A549 (cell line): ENCODE results near the gene CLSTN2. TPM values are rescaled to one million over a fixed set of nuclear protein-coding genes. Genes with fewer than 3 reads are reported as not detected.

Experiments
- ATAC-seq, 2 experiments: fragments of 200-7000 bp in 1 of 2; fragments of >200 bp in 1 of 2; cut with Nextera tagmentation in 1 of 2; cut with Tn5 transposase in 1 of 2; 3 replicates each; pipeline versions ENCODE4 v1.8.0 to v1.9.1; 2018 to 2020; ENCODE audit warnings: mild to moderate bottlenecking in 1 of 2, moderate library complexity in 1 of 2
- CTCF ChIA-PET: fragments of 300-600 bp; sonication (Branson Sonifier 250); formaldehyde crosslinking; extraction: SDS; loops from one replicate; lab custom pipeline; 2021; ENCODE audit warnings: antibody characterized with exemption, inconsistent platforms; lab: Yijun Ruan, JAX
- POLR2A ChIA-PET: fragments of 350-600 bp; formaldehyde crosslinking; extraction: SDS; loops from one replicate; lab custom pipeline; 2021; ENCODE audit warnings: antibody characterized with exemption, inconsistent platforms; lab: Yijun Ruan, JAX
- DNase-seq, 2 experiments: peaks; one replicate each; pipeline versions ENCODE4 v3.0.0 to v3.0.0-alpha.2; 2011 to 2016; ENCODE audit warnings: low read depth in 1 of 2, low spot score in 1 of 2
- FAIRE-seq: peaks from 2 replicates; lab custom pipeline; 2011; peaks lifted over from hg19 to GRCh38; lab: Jason Lieb, UNC
- H3K27ac ChIP-seq, 2 experiments: fragments of >200 bp; sonication (Bioruptor Twin); formaldehyde crosslinking; 3 replicates each; pipeline ENCODE4 v1.5.1; 2016 to 2017
- H3K4me1 ChIP-seq: fragments of >200 bp; sonication (Bioruptor Twin); formaldehyde crosslinking; 3 replicates; pipeline ENCODE4 v1.6.1; 2016
- H3K4me2 ChIP-seq: fragments of >200 bp; sonication (Bioruptor Twin); formaldehyde crosslinking; 3 replicates; pipeline ENCODE4 v1.6.1; 2016
- H3K4me3 ChIP-seq: fragments of >200 bp; sonication (Bioruptor Twin); formaldehyde crosslinking; 3 replicates; pipeline ENCODE4 v1.5.1; 2016
- H3K9me3 ChIP-seq: fragments of >200 bp; sonication (Bioruptor Twin); formaldehyde crosslinking; 3 replicates; pipeline ENCODE4 v1.6.1; 2016
- BHLHE40 ChIP-seq: IDR thresholded peaks from 2 replicates; pipeline ENCODE4 v1.6.1; 2012; ENCODE audit warnings: low read depth, low read length, inconsistent platforms
- CBX8 ChIP-seq: fragments of 200-600 bp; sonication (generic); IDR thresholded peaks from 2 replicates; pipeline ENCODE4 v1.6.1; 2016
- CEBPB ChIP-seq, 2 experiments: fragments of >200 bp in 1 of 2; sonication (Bioruptor Twin) in 1 of 2; formaldehyde crosslinking in 1 of 2; IDR thresholded peaks; 2 replicates each; pipeline ENCODE4 v1.6.1; 2012 to 2016
- CHD2 ChIP-seq: fragments of 150-350 bp; IDR thresholded peaks from 2 replicates; pipeline ENCODE4 v1.6.1; 2014; ENCODE audit warnings: low read length; ENCODE audit not compliant: partially characterized antibody
- EP300 ChIP-seq, 2 experiments: fragments of >200 bp; sonication (Bioruptor Twin); formaldehyde crosslinking; IDR thresholded peaks; 2 replicates in 1 of 2; 3 replicates in 1 of 2; pipeline ENCODE4 v1.6.1; 2016 to 2017
- FOSB ChIP-seq: fragments of 250-450 bp; sonication (Bioruptor Pico); IDR thresholded peaks from 2 replicates; pipeline ENCODE4 v1.5.0; 2020; ENCODE audit warnings: mild to moderate bottlenecking, moderate library complexity
- FOSL2 ChIP-seq, 2 experiments: fragments of 450-650 bp in 1 of 2; fragments of >200 bp in 1 of 2; sonication (Bioruptor Twin) in 1 of 2; formaldehyde crosslinking; IDR thresholded peaks; 2 replicates each; pipeline versions ENCODE4 v1.5.0 to v1.6.1; 2016 to 2020; ENCODE audit warnings: mild to moderate bottlenecking in 1 of 2, moderate library complexity in 1 of 2
- GATA3 ChIP-seq: IDR thresholded peaks from 2 replicates; pipeline ENCODE4 v1.6.1; 2012; ENCODE audit warnings: borderline replicate concordance
- HDAC2 ChIP-seq: fragments of 200-600 bp; sonication (generic); IDR thresholded peaks from 2 replicates; pipeline ENCODE4 v1.6.1; 2016
- HOXB13 ChIP-seq: fragments of 250-450 bp; sonication (Bioruptor Pico); IDR thresholded peaks from 2 replicates; pipeline ENCODE4 v1.5.0; 2020; ENCODE audit warnings: low read depth, mild to moderate bottlenecking, moderate library complexity
- JUN ChIP-seq, 2 experiments: fragments of >200 bp; sonication (Bioruptor Twin); formaldehyde crosslinking; IDR thresholded peaks; 2 replicates in 1 of 2; 3 replicates in 1 of 2; pipeline ENCODE4 v1.6.1; 2016 to 2017
- JUNB ChIP-seq: fragments of >200 bp; sonication (Bioruptor Twin); formaldehyde crosslinking; IDR thresholded peaks from 2 replicates; pipeline ENCODE4 v1.6.1; 2016
- KDM5A ChIP-seq: fragments of 200-600 bp; sonication (generic); IDR thresholded peaks from 2 replicates; pipeline ENCODE4 v1.6.1; 2016; ENCODE audit warnings: antibody characterized with exemption, mild to moderate bottlenecking
- MAFK ChIP-seq: fragments of 450-650 bp; IDR thresholded peaks from 2 replicates; pipeline ENCODE4 v1.6.1; 2014; ENCODE audit not compliant: partially characterized antibody
- MYC ChIP-seq: IDR thresholded peaks from 2 replicates; pipeline ENCODE4 v1.6.1; 2012; ENCODE audit warnings: mild to moderate bottlenecking, inconsistent platforms, low read length, improper control_type of control experiment, borderline replicate concordance
- POLR2A ChIP-seq: IDR thresholded peaks from 2 replicates; pipeline ENCODE4 v1.6.1; 2012; ENCODE audit warnings: mild to moderate bottlenecking, low read length
- RAD21 ChIP-seq, 2 experiments: fragments of >200 bp in 1 of 2; sonication (Bioruptor Twin) in 1 of 2; formaldehyde crosslinking in 1 of 2; IDR thresholded peaks in 1 of 2; conservative IDR thresholded peaks in 1 of 2; 2 replicates in 1 of 2; 3 replicates in 1 of 2; pipeline ENCODE4 v1.6.1; 2012 to 2018; ENCODE audit warnings: inconsistent platforms in 1 of 2
- RARB ChIP-seq: fragments of 250-450 bp; sonication (Bioruptor Pico); IDR thresholded peaks from 2 replicates; pipeline ENCODE4 v1.8.0; 2021; ENCODE audit warnings: mild to moderate bottlenecking, moderate library complexity
- RFX5 ChIP-seq: fragments of 450-650 bp; IDR thresholded peaks from 2 replicates; pipeline ENCODE4 v1.7.1; 2014; ENCODE audit warnings: antibody characterized with exemption, mild to moderate bottlenecking, moderate library complexity
- RNF2 ChIP-seq: fragments of 200-600 bp; sonication (generic); IDR thresholded peaks from 2 replicates; pipeline ENCODE4 v1.6.1; 2016; ENCODE audit warnings: low read depth, mild to moderate bottlenecking, antibody characterized with exemption, moderate library complexity, borderline replicate concordance
- SMC3 ChIP-seq: fragments of >200 bp; sonication (Bioruptor Twin); formaldehyde crosslinking; IDR thresholded peaks from 3 replicates; pipeline ENCODE4 v1.6.1; 2018; ENCODE audit warnings: inconsistent platforms
- TFCP2L1 ChIP-seq: fragments of 250-450 bp; sonication (Bioruptor Pico); IDR thresholded peaks from 2 replicates; pipeline ENCODE4 v1.5.0; 2021; ENCODE audit warnings: mild to moderate bottlenecking
- ZFP36 ChIP-seq: fragments of 450-650 bp; IDR thresholded peaks from 2 replicates; pipeline ENCODE4 v1.6.1; 2014; ENCODE audit warnings: borderline replicate concordance; ENCODE audit not compliant: partially characterized antibody
- ZNF302 ChIP-seq: fragments of 250-450 bp; sonication (Bioruptor Pico); IDR thresholded peaks from 2 replicates; pipeline ENCODE4 v1.9.0; 2021; ENCODE audit warnings: inconsistent platforms, mild to moderate bottlenecking, moderate library complexity
- WGBS: methylation state at CpG from one replicate; pipeline ENCODE4 v1.1.6; 2017; ENCODE audit errors: missing lambda C conversion rate; 5-methylcytosine and 5-hydroxymethylcytosine counted together
- polyA plus RNA-seq, 4 experiments: library from polyadenylated mRNA; depleted of rRNA in 3 of 4; stranded (reverse); fragments of >200 nt; fragmentation: RNase III in 1 of 4; extraction: RNeasy Plus Mini Kit Qiagen cat#74134 plus additional on column Dnase treatment in 1 of 4; gene quantifications; 2 replicates in 3 of 4; 3 replicates in 1 of 4; pipeline ENCODE4 v1.2.3, GENCODE V29; 2011 to 2017
- TF ChIP-seq, protein P1 (sequence below): fragments of 450-650 bp; IDR thresholded peaks from 2 replicates; pipeline ENCODE4 v1.6.1; 2014; ENCODE audit warnings: antibody characterized with exemption
- TF ChIP-seq, protein P2 (sequence below): IDR thresholded peaks from 2 replicates; pipeline ENCODE4 v1.6.1; 2012; ENCODE audit warnings: low read depth, borderline replicate concordance
- TF ChIP-seq, protein P3 (sequence below): fragments of 250-450 bp; sonication (Bioruptor Pico); IDR thresholded peaks from 2 replicates; pipeline ENCODE4 v1.5.0; 2020; ENCODE audit warnings: low read depth, mild to moderate bottlenecking, moderate library complexity
- TF ChIP-seq, protein P4 (sequence below): fragments of >200 bp; sonication (Bioruptor Twin); formaldehyde crosslinking; IDR thresholded peaks from 3 replicates; pipeline ENCODE4 v1.5.1; 2016
- TF ChIP-seq, protein P5 (sequence below): IDR thresholded peaks from 2 replicates; pipeline ENCODE4 v1.6.1; 2012

The CLSTN2 gene
- polyA plus RNA-seq, 2 of the 4 experiments (the other 2 are of a cell fraction): 0.03 to 0.04 TPM

DNA sequence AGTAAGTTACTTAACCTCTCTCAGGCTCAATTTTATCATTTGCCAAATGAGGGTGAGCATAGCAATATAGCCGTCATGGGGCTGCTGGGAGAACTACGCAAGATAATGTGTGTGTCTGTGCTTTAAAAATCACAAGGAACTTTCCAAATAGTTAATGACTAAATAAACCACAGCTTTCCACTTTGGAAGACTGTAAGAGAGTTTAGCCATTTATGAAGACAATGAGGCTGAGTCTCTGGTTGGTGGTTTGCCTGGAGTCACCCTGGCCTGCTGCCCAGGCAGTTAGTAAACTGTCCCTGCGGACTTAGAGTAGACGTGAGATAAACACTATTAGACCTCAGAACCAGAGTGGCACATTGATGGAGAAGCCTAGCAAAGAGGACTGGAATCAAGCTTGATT lies 357.7 kb downstream of the CLSTN2 start:
- Histone ChIP-seq H3K4me3 (no peak overlapping the region), H3K27ac (no peak overlapping the region), H3K9me3 (no peaks in the 10 kb centered on the region), H3K4me2 (no peak overlapping the region), H3K4me1 (no peaks in the 10 kb centered on the region)
- FAIRE-seq (no peak), DNase-seq (no peak), ATAC-seq (no peak)
- ChIA-PET POLR2A (no interaction called here), CTCF (no interaction called here)
- 35% methylated on average over 3 of the region's 4 CpGs for WGBS
- TF ChIP-seq, protein P1, sequence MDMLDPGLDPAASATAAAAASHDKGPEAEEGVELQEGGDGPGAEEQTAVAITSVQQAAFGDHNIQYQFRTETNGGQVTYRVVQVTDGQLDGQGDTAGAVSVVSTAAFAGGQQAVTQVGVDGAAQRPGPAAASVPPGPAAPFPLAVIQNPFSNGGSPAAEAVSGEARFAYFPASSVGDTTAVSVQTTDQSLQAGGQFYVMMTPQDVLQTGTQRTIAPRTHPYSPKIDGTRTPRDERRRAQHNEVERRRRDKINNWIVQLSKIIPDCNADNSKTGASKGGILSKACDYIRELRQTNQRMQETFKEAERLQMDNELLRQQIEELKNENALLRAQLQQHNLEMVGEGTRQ: no peak
- TF ChIP-seq CBX8 (no peak), ZFP36 (no peak), MYC (no peak), RFX5 (no peak)
- TF ChIP-seq, protein P2, sequence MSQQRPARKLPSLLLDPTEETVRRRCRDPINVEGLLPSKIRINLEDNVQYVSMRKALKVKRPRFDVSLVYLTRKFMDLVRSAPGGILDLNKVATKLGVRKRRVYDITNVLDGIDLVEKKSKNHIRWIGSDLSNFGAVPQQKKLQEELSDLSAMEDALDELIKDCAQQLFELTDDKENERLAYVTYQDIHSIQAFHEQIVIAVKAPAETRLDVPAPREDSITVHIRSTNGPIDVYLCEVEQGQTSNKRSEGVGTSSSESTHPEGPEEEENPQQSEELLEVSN: no peak

DNA sequence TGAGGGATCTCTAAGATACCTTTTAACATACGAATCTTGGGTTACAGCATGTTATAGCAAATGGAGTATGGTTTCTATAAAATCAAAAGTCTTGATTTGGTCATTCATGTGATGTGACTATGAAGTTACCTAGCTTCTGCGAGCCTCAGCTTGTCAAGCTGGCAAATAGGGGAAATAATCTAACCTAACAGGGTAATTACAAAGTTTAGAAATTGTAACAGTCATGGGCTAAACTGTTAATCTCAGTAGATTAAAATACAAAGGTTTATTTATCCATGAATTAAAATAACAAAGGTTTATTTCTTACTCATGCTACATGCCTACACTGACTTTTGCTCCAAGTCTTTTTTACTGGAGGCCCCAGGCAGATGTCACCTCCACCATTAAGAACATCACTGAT lies 359.1 kb downstream of the CLSTN2 start:
- FAIRE-seq: no peak
- CTCF ChIA-PET: no interaction called here
- POLR2A ChIA-PET: no interaction called here

DNA sequence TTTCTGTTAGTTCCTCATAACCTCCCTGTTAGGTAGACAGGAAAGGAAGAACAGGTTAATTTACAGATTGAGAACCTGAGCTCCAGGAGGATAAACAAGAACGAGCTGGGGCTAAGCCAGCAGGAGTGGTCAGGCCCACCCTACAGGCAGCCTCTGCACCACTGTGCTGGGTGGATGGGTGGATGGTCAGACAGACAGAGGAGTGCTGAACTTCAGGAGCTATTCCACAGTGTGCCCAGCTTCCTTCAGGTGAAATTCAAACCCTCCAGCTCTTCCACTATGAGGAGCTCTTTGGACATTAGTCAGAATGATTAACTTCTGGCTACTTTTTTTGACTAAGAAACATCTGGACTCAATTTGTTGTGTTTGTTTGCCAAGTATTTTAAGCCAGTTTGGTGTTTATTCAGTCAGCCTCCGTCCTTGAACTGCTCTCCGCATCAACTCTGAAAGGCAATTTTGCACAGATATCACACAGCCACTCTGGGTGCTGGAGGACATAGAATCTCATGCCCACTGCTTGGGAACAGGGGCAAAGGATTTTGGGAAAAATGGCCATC lies 361.9 kb downstream of the CLSTN2 start:
- Histone ChIP-seq H3K4me1 (no peaks in the 10 kb centered on the region), H3K4me2 (no peak overlapping the region), H3K4me3 (no peak overlapping the region), H3K27ac (no peak overlapping the region), H3K9me3 (no peaks in the 10 kb centered on the region)
- 41% methylated on average over 3 of the region's 3 CpGs for WGBS
- ATAC-seq (no peak), DNase-seq (no peak), FAIRE-seq (no peak)
- CTCF ChIA-PET: interaction anchor here (1.6 kb wide), 1 partner anchor 22 kb away, joined by 3 read pairs; no protein-coding TSS in a partner anchor
- POLR2A ChIA-PET: no interaction called here
- TF ChIP-seq TFCP2L1 (CRISPR knock-in tag) (no peak), ZFP36 (no peak), FOSB (no peak), GATA3 (no peak), ZNF302 (CRISPR knock-in tag) (no peak), RAD21 (conservative IDR thresholded peaks at IDR 0.05 in 1 of 2, IDR thresholded peaks at IDR 0.05 in 1 of 2) (no peak), KDM5A (no peak), JUN (IDR thresholded peaks at IDR 0.05) (no peak), SMC3 (no peak), MYC (no peak), CBX8 (no peak), FOSL2 (IDR thresholded peaks at IDR 0.05) (no peak), FOSL2 (CRISPR knock-in tag; IDR thresholded peaks at IDR 0.05) (no peak), JUNB (no peak)
- TF ChIP-seq, protein P2: no peak
- TF ChIP-seq, protein P1: no peak

More for the DNA sequence above, 359.1 kb downstream of the CLSTN2 start:
- no peak for ATAC-seq
- no peaks in the 10 kb centered on the region for H3K4me1 ChIP-seq
- TF ChIP-seq RFX5 (no peak), HOXB13 (CRISPR knock-in tag) (no peak), HDAC2 (no peak), FOSB (no peak), CHD2 (no peak), POLR2A (no peak), RNF2 (no peak), CEBPB (IDR thresholded peaks at IDR 0.05) (no peak), RARB (CRISPR knock-in tag) (no peak), KDM5A (no peak), EP300 (IDR thresholded peaks at IDR 0.05) (no peak), BHLHE40 (no peak), MAFK (no peak)
- TF ChIP-seq, protein P3, sequence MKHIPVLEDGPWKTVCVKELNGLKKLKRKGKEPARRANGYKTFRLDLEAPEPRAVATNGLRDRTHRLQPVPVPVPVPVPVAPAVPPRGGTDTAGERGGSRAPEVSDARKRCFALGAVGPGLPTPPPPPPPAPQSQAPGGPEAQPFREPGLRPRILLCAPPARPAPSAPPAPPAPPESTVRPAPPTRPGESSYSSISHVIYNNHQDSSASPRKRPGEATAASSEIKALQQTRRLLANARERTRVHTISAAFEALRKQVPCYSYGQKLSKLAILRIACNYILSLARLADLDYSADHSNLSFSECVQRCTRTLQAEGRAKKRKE (CRISPR knock-in tag): no peak
- TF ChIP-seq, protein P4, sequence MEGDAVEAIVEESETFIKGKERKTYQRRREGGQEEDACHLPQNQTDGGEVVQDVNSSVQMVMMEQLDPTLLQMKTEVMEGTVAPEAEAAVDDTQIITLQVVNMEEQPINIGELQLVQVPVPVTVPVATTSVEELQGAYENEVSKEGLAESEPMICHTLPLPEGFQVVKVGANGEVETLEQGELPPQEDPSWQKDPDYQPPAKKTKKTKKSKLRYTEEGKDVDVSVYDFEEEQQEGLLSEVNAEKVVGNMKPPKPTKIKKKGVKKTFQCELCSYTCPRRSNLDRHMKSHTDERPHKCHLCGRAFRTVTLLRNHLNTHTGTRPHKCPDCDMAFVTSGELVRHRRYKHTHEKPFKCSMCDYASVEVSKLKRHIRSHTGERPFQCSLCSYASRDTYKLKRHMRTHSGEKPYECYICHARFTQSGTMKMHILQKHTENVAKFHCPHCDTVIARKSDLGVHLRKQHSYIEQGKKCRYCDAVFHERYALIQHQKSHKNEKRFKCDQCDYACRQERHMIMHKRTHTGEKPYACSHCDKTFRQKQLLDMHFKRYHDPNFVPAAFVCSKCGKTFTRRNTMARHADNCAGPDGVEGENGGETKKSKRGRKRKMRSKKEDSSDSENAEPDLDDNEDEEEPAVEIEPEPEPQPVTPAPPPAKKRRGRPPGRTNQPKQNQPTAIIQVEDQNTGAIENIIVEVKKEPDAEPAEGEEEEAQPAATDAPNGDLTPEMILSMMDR: no peak
- TF ChIP-seq, protein P5, sequence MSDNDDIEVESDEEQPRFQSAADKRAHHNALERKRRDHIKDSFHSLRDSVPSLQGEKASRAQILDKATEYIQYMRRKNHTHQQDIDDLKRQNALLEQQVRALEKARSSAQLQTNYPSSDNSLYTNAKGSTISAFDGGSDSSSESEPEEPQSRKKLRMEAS: no peak
- TF ChIP-seq, protein P2: no peak
- TF ChIP-seq, all 56 proteins: peak for 0
- WGBS: 3% methylated on average over 2 of the region's 2 CpGs
- DNase-seq: no peak
- Histone ChIP-seq H3K4me2 (no peak overlapping the region), H3K9me3 (no peaks in the 10 kb centered on the region), H3K4me3 (no peak overlapping the region), H3K27ac (no peak overlapping the region)
